Epithelial cell of umbilical artery (primary cell): ENCODE data around the gene TANGO2. TPM values are rescaled to one million over a fixed set of nuclear protein-coding genes. Genes with fewer than 3 reads are reported as not detected.

Source experiments
- total RNA-seq: library from RNA; depleted of rRNA; stranded (reverse); fragments of >200 nt; gene quantifications from 2 replicates; pipeline ENCODE4 v1.2.3, GENCODE V29; 2014

TANGO2 gene, protein sequence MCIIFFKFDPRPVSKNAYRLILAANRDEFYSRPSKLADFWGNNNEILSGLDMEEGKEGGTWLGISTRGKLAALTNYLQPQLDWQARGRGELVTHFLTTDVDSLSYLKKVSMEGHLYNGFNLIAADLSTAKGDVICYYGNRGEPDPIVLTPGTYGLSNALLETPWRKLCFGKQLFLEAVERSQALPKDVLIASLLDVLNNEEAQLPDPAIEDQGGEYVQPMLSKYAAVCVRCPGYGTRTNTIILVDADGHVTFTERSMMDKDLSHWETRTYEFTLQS
- total RNA-seq = 43.2 and 54.6 TPM in 2 replicates

DNA sequence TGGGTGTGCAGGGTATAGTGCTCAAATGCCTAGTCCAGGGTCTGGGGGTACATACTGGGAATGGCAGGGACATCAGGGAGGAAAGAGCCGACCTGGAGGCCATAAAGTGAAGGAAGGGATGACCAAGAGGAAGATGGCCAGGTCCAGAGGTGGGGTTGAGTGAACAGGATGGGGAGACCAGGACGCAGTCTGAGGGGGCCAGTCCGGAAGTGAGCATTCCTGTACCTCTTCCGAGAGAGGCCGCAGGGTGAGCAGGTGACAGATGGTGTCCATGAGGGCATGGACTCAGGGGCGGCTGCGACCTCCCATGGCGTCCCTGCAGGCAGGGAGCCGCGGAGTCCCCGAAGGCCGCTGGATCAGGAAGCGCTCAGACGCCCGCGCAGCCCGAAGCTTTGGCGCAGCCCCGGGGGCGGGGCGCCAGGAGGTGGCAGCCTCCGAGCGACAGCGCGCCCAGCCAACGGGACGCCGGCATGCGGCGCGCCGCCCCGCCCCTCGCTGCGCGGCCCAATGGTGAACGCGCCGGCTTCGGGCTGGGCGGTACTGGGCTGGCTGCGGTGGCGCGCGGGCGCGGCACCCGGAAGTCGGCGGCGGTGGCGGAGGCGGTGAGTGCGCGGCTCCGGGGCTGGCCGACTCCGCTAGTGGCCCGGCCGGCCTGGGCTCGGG, at the start of gene TANGO2:
TANGO2 (plus strand) TSS at position 578 of the 663 bp plus-strand sequence. CDS start 15,689 bp downstream, outside the sequence.

DNA sequence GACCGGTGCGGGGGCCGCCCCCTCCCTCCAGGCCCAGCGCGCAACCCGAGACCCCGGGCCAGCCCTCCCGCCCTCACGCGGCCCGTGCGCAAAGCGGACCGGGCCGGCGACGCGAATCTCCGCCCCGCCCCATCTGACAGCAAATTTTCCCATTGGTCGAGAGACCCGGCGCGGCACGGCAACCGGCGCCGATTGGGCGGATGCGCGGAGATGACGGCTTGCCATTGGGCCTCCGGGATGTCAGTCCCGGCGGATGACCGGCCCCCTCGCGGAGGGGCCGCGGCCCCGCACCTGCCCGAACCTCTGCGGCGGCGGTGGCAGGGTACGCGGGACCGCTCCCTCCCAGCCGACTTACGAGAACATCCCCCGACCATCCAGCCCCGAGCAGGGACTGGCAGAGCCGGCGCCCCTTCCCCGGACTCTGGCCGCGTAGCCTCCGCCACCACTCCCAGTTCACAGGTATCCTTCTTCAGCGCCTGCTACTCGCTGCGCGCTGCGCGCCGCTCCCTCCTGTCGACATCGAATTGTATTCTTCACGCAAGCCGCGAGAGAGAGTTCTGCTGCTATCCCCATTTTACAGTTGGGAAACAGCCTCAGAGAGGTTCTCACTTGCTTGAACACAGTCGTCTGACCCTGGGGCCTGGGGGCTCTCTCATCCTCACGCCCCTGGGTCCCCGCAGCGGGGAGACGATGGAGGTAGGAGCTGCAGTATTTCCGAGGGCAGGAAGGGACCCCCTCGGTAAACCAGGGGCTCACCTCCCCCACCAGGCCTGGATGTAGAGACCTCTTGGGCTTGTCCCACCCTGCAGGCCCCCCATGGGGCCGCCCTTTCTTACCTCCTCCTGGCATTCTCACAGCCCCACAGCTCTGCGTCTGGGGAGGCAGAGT, 3.9 kb upstream of the TANGO2 start, which contains the start of gene ARVCF:
ARVCF (minus strand) TSS at position 90 of the 888 bp plus-strand sequence. CDS start 26,029 bp downstream, outside the sequence.

DNA sequence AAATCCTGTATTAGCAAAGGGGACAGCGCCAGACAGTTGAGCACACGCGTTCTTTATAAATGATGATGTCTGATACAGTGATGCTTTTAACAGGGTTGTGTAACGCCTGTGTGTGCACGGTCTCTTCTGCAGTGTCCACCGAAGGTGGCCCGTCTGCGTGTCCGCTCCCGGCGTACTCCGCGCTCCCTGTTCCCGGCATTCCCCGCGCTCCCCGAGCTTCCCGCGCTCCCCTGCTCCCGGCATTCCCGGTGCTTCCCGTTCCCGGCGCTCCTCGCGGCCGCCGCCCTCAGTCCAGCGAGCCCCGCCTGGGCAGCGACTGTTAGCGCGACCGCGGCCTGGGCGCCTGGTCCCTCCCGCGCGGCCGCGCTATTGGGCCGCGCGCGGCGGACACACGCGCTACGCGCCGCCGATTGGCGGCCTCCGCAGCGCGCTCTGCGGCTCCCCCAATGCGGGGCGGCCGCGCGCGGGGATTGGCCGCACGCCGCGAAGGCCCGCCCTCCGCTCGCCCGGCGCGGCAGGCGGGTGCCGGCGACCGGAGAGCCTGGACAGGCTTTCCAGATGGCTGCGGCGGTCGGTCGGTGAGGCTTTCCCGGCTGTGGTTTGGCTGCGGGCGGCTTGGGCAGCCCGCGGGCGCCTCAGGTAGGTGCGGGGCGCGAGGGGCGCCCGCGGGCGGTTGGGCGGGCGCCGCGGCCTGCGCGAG, 59.0 kb downstream of the TANGO2 start, which contains the start of gene DGCR8:
DGCR8 (plus strand) TSS at position 497 of the 700 bp plus-strand sequence. CDS start 5,723 bp downstream, outside the sequence.

DNA sequence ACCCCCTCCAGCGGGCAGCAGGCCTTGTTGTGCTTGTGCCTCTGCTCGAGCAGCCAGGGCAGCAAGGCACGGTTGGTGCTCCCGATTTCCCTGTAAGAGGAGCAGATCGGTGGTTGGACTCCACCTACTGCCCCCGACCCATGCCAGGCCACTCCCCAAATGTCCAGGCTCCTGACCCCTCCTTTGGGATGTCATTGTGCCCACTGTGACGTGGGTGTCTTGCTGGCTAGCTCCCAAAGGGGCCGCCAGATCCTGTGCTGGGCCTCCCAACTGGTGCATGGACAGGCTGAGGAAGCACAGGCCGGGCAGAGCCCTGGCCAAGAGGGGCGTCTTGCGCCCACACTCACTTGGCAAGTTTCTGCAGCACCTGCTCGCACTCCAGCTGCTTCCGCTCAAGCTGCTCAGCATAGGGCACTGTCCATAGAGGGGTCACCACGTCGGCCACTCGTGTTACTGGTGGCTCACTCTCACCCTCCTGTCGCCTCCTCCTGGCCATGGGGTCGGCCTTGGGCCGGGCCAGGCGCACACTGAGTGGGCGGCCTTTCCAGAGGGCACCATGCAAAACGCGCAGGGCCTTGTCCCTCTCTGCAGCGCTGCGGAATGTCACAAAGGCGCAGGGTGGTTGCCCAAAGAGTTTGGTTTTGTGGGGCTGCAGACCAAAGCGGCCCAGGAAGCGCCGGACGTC, 94.9 kb downstream of the TANGO2 start, which contains the start of gene RANBP1:
RANBP1 (plus strand) TSS at position 414 of the 685 bp plus-strand sequence; CDS start at position 495, 81 bp downstream.

Other genes starting within 250 kb of the TANGO2 start
- 7.8 and 10.6 TPM in 2 replicates for gene GNB1L, start 166.2 kb upstream of the TANGO2 start, total RNA-seq
- 9.4 and 12.0 TPM in 2 replicates for gene RTL10, start 166.2 kb upstream of the TANGO2 start, total RNA-seq
- gene COMT, start 79.3 kb upstream of the TANGO2 start, total RNA-seq = 242 and 256 TPM in 2 replicates
- 220 and 237 TPM in 2 replicates for gene TXNRD2, start 79.3 kb upstream of the TANGO2 start, total RNA-seq
- gene ARVCF, start 4.3 kb upstream of the TANGO2 start, total RNA-seq = 59.1 and 103 TPM in 2 replicates
- gene DGCR8, start 59.1 kb downstream of the TANGO2 start, total RNA-seq = 24.8 and 26.0 TPM in 2 replicates
- 276 and 841 TPM in 2 replicates for gene RANBP1, start 95.0 kb downstream of the TANGO2 start, total RNA-seq
- 42.2 and 45.1 TPM in 2 replicates for gene TRMT2A, start 96.1 kb downstream of the TANGO2 start, total RNA-seq
- 5.5 and 6.2 TPM in 2 replicates for gene ZDHHC8, start 110.7 kb downstream of the TANGO2 start, total RNA-seq
- 0.97 and 3.3 TPM in 2 replicates for gene CCDC188, start 129.9 kb downstream of the TANGO2 start, total RNA-seq
- 0.61 and 0.65 TPM in 2 replicates for gene RTN4R, start 247.2 kb downstream of the TANGO2 start, total RNA-seq